Measurements from ENCODE around the gene OGFOD2.

The OGFOD2 gene

DNA sequence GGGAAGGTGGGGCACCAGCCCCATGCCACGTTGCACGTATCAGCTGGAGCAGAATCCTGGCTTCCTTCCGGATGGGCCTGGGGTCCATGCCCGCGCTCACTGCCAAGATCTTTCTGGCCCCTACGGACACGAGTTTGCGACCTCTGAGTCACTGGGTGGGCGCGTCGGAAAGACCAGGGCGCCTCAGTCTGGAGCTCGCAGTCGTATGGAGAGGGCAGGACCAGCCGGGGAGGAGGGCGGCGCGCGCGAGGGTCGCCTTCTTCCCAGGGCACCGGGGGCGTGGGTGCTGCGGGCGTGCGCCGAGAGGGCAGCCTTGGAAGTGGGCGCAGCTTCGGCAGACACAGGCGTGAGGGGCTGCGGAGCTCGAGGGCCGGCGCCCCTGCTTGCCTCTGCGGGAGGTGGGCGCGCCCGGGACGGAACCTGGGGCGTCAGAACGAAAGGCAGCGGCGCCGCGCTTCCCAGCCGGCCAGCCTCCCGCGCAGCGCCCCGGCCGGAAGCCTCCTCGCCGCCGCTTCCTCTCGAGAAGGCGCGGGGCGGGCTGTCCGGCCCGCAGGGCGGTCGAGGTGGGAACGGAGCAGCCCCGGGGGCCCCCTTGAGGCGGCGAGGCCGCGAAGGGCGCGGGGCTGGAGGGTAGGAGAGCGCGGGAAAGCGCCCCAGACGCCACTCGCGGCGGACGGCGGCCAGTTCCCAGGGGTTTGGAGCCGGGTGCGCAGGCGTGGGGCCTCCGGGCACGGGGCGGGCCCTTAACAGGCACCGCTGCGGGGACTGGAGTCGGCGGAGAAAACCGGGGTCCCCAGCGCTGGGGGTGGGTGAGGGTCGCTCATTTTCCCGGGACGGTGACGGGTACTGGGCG is 5.4 kb downstream of the OGFOD2 start, which contains the start of gene ARL6IP4:
ARL6IP4 (plus strand) TSS at position 499 of the 853 bp plus-strand sequence. CDS start 459 bp downstream, outside the sequence.
- DNase-seq (ENCODE audit: insufficient read length, low spot score) = peak; percentile 93
- peak; percentile 52 for TF ChIP-seq PAX5 (IDR thresholded peaks at IDR 0.05; ENCODE audit: insufficient read depth, low read length, severe bottlenecking)
- TF ChIP-seq POLR2A (IDR thresholded peaks at IDR 0.05; ENCODE audit: low read depth, low read length) = no peak
- no peak for TF ChIP-seq POU2F2 (IDR thresholded peaks at IDR 0.05; ENCODE audit: low read depth, low read length)
- no peak for TF ChIP-seq SPI1 (IDR thresholded peaks at IDR 0.05; ENCODE audit: low read depth, low read length)
- TF ChIP-seq POLR2AphosphoS5 (IDR thresholded peaks at IDR 0.05; ENCODE audit: low read depth, low read length) = peak; percentile 41; the same call in 1 of the 2 replicates
- TF ChIP-seq TAF1 (IDR thresholded peaks at IDR 0.05; ENCODE audit: low read depth, low read length) = peak; percentile 61
- FAIRE-seq = peak; percentile 66

DNA sequence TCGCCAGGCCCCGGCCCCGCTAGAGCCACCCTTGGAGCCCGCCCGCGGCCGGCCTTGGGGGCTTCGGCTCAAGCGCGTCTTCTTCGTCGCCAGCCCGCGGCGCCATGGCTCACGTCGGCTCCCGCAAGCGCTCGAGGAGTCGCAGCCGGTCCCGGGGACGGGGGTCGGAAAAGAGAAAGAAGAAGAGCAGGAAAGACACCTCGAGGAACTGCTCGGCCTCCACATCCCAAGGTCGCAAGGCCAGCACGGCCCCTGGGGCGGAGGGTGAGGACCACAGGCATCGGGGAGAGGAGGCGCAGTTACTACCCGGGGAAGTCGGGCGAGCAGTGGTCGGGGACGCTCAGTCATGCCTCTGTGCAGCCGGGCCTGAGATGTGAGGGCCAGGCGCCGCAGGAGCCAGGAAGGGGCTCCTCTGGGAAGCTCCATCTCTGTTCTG is 6.0 kb downstream of the OGFOD2 start:
- DNase-seq (ENCODE audit: insufficient read length, low spot score) = no peak
- FAIRE-seq = peak; percentile 35
- TF ChIP-seq POU2F2 (IDR thresholded peaks at IDR 0.05; ENCODE audit: low read depth, low read length) (no peak), POLR2A (IDR thresholded peaks at IDR 0.05; ENCODE audit: low read depth, low read length) (no peak), TAF1 (IDR thresholded peaks at IDR 0.05; ENCODE audit: low read depth, low read length) (no peak), POLR2AphosphoS5 (IDR thresholded peaks at IDR 0.05; ENCODE audit: low read depth, low read length) (no peak), SPI1 (IDR thresholded peaks at IDR 0.05; ENCODE audit: low read depth, low read length) (no peak), PAX5 (IDR thresholded peaks at IDR 0.05; ENCODE audit: insufficient read depth, low read length, severe bottlenecking) (no peak)

DNA sequence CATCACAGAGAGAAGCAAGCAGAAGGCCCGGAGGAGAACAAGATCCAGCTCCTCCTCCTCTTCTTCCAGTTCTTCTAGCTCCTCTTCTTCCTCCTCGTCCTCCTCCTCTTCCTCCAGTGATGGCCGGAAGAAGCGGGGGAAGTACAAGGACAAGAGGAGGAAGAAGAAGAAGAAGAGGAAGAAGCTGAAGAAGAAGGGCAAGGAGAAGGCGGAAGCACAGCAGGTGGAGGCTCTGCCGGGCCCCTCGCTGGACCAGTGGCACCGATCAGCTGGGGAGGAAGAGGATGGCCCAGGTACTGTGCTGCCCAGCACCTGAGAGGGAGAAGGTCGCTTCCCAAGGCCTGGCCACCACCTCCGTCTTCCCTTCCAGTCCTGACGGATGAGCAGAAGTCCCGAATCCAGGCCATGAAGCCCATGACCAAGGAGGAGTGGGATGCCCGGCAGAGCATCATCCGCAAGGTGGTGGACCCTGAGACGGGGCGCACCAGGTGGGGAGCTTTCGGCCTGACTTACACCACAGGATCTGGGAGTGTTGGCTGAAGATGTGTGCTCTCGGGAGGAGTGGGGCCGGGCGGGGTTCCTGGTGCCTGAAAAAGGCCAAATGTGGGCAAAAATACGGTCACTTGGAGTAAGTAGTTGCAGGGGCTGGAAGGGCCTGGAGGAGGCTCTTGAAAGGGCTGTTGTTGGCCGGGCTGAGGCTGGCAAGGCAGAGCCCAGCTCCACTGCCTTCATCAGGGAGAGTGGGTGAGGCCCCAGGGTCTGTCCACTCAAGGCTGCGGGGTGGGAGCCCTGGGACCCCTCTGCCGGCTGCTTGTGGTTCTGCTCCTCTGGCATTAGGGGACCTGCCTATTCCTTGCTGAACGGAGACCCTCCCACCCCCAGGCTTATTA is 6.8 kb downstream of the OGFOD2 start:
- no peak for FAIRE-seq

DNA sequence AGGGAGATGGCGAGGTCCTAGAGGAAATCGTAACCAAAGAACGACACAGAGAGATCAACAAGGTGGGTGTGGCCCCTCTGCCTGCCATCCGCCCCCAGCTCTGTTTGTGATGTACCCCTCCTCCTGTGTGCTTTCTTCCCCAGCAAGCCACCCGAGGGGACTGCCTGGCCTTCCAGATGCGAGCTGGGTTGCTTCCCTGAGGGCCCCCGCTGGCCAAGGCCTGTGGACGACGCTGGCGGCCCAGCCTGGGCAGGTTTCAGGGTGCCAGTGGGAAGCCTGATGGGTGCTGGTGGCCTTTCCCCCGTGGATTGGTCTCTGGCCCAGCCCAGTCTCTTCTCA is 7.4 kb downstream of the OGFOD2 start:
- DNase-seq (ENCODE audit: insufficient read length, low spot score) (no peak), FAIRE-seq (no peak)
- TF ChIP-seq TAF1 (IDR thresholded peaks at IDR 0.05; ENCODE audit: low read depth, low read length) (no peak), SPI1 (IDR thresholded peaks at IDR 0.05; ENCODE audit: low read depth, low read length) (no peak), POLR2A (IDR thresholded peaks at IDR 0.05; ENCODE audit: low read depth, low read length) (no peak), POLR2AphosphoS5 (IDR thresholded peaks at IDR 0.05; ENCODE audit: low read depth, low read length) (no peak), PAX5 (IDR thresholded peaks at IDR 0.05; ENCODE audit: insufficient read depth, low read length, severe bottlenecking) (no peak), POU2F2 (IDR thresholded peaks at IDR 0.05; ENCODE audit: low read depth, low read length) (no peak)

More for the DNA sequence above, 6.8 kb downstream of the OGFOD2 start:
- no peak for DNase-seq (ENCODE audit: insufficient read length, low spot score)
- TF ChIP-seq SPI1 (IDR thresholded peaks at IDR 0.05; ENCODE audit: low read depth, low read length) = no peak
- TF ChIP-seq POLR2A (IDR thresholded peaks at IDR 0.05; ENCODE audit: low read depth, low read length) = no peak
- TF ChIP-seq TAF1 (IDR thresholded peaks at IDR 0.05; ENCODE audit: low read depth, low read length) = no peak
- no peak for TF ChIP-seq PAX5 (IDR thresholded peaks at IDR 0.05; ENCODE audit: insufficient read depth, low read length, severe bottlenecking)
- no peak for TF ChIP-seq POU2F2 (IDR thresholded peaks at IDR 0.05; ENCODE audit: low read depth, low read length)
- no peak for TF ChIP-seq POLR2AphosphoS5 (IDR thresholded peaks at IDR 0.05; ENCODE audit: low read depth, low read length)

GRCh38 chr12:122982963-122983788 is 8.1 kb downstream of the OGFOD2 start:
- DNase-seq (ENCODE audit: insufficient read length, low spot score) = no peak
- TF ChIP-seq SPI1 (IDR thresholded peaks at IDR 0.05; ENCODE audit: low read depth, low read length) (no peak), PAX5 (IDR thresholded peaks at IDR 0.05; ENCODE audit: insufficient read depth, low read length, severe bottlenecking) (no peak), TAF1 (IDR thresholded peaks at IDR 0.05; ENCODE audit: low read depth, low read length) (no peak), POLR2AphosphoS5 (IDR thresholded peaks at IDR 0.05; ENCODE audit: low read depth, low read length) (no peak), POLR2A (IDR thresholded peaks at IDR 0.05; ENCODE audit: low read depth, low read length) (no peak), POU2F2 (IDR thresholded peaks at IDR 0.05; ENCODE audit: low read depth, low read length) (no peak)
- no peak for FAIRE-seq

DNA sequence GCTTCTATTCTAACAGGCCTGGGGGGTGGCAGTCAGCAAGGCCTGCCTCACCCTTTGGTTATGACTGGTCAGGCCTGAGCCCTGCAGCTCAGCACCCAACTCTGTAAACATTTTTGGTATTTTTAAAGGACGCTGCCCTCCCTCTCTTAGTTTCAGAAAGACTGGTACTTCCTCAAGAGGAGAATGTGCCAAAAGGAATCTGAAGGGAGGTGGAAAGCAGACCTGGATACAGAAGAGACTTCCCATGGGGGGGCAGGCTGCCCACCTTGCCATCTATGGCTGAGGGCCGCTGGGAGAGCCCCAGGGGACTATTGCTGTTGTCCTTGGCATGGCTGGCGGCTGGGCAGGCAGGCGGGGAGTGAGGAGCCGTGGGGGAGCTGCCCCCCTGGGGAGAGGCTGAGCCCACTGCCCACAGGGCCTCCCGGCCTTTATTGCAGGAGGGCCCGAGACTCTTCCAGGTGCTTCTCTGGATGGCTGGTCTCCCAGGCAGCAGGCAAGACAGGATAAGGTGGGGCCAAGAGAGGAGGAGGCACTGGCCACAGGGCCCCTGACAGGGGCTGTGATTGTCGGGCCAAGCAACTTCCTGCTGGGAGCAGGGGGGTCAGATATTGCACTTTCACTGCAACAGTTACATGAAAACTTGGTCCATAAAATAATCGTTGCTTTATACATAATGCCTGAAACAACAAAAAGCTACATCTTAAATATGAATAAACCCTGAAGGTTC is 8.9 kb downstream of the OGFOD2 start:
- no peak for FAIRE-seq
- no peak for TF ChIP-seq POU2F2 (IDR thresholded peaks at IDR 0.05; ENCODE audit: low read depth, low read length)
- TF ChIP-seq PAX5 (IDR thresholded peaks at IDR 0.05; ENCODE audit: insufficient read depth, low read length, severe bottlenecking) = no peak
- TF ChIP-seq SPI1 (IDR thresholded peaks at IDR 0.05; ENCODE audit: low read depth, low read length) = no peak
- no peak for TF ChIP-seq POLR2A (IDR thresholded peaks at IDR 0.05; ENCODE audit: low read depth, low read length)
- no peak for TF ChIP-seq POLR2AphosphoS5 (IDR thresholded peaks at IDR 0.05; ENCODE audit: low read depth, low read length)
- no peak for TF ChIP-seq TAF1 (IDR thresholded peaks at IDR 0.05; ENCODE audit: low read depth, low read length)
- DNase-seq (ENCODE audit: insufficient read length, low spot score) = no peak

- DNase-seq (ENCODE audit: insufficient read length, low spot score) (no peak), FAIRE-seq (peak; percentile 40)
- TF ChIP-seq PAX5 (IDR thresholded peaks at IDR 0.05; ENCODE audit: insufficient read depth, low read length, severe bottlenecking) (no peak), POU2F2 (IDR thresholded peaks at IDR 0.05; ENCODE audit: low read depth, low read length) (no peak), POLR2AphosphoS5 (IDR thresholded peaks at IDR 0.05; ENCODE audit: low read depth, low read length) (no peak), SPI1 (IDR thresholded peaks at IDR 0.05; ENCODE audit: low read depth, low read length) (no peak), POLR2A (IDR thresholded peaks at IDR 0.05; ENCODE audit: low read depth, low read length) (no peak; the same call in 1 of the 2 replicates), TAF1 (IDR thresholded peaks at IDR 0.05; ENCODE audit: low read depth, low read length) (no peak)
Observed at GRCh38 chr12:122984612-122985337, 9.7 kb downstream of the OGFOD2 start.

Measured in GM12891 (cell line).